HCT116 (cell line): ENCODE measurements around the gene DOCK11.
"Not testable (repeated sequence)": the region's sequence is repeated elsewhere in the genome, so short reads cannot be mapped to it uniquely, and the experiment has no call there.

Experiments
- POLR2A ChIP-seq: IDR thresholded peaks from 2 replicates; pipeline ENCODE4 v1.7.0; 2011; ENCODE audit warnings: borderline replicate concordance; ENCODE audit not compliant: insufficient read depth, insufficient read length; ENCODE audit errors: extremely low read depth
- TF ChIP-seq, protein P1 (sequence below), 3 experiments: fragments of 200-600 bp in 1 of 3; sonication (generic) in 1 of 3; IDR thresholded peaks in 2 of 3; conservative IDR thresholded peaks in 1 of 3; 2 replicates each; pipeline ENCODE4 v1.5.1; 2012 to 2017; ENCODE audit warnings: low read depth in 2 of 3, low read length in 2 of 3, antibody characterized with exemption in 1 of 3, borderline replicate concordance in 1 of 3, control low read depth in 1 of 3, mild to moderate bottlenecking in 1 of 3, mixed read lengths in 1 of 3, mixed run types in 1 of 3, moderate library complexity in 1 of 3; ENCODE audit not compliant: insufficient read depth in 1 of 3

DNA sequence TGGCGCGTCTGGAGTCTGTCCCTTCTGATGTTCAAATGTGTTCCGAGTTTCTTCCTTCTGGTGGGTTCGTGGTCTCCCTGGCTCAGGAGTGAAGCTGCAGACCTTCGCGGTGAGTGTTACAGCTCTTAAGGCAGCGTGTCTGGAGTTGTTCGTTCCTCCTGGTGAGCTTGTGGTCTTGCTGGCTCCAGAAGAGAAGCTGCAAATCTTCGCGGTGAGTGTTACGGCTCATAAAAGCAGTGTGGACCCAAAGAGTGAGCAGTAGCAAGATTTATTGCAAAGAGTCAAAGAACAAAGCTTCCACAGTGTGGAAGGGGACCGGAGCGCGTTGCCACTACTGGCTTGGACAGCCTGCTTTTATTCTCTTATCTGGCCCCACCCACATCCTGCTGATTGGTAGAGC is 220.3 kb downstream of the DOCK11 start:
- peak; percentile 17 for TF ChIP-seq POLR2A
- TF ChIP-seq, protein P1, sequence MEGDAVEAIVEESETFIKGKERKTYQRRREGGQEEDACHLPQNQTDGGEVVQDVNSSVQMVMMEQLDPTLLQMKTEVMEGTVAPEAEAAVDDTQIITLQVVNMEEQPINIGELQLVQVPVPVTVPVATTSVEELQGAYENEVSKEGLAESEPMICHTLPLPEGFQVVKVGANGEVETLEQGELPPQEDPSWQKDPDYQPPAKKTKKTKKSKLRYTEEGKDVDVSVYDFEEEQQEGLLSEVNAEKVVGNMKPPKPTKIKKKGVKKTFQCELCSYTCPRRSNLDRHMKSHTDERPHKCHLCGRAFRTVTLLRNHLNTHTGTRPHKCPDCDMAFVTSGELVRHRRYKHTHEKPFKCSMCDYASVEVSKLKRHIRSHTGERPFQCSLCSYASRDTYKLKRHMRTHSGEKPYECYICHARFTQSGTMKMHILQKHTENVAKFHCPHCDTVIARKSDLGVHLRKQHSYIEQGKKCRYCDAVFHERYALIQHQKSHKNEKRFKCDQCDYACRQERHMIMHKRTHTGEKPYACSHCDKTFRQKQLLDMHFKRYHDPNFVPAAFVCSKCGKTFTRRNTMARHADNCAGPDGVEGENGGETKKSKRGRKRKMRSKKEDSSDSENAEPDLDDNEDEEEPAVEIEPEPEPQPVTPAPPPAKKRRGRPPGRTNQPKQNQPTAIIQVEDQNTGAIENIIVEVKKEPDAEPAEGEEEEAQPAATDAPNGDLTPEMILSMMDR (IDR thresholded peaks at IDR 0.05 in 2 of 3, conservative IDR thresholded peaks at IDR 0.05 in 1 of 3; ENCODE audit: borderline replicate concordance in 1 of 3, insufficient read depth in 1 of 3, low read depth in 2 of 3, low read length in 2 of 3), result not testable (repeated sequence)
